GM21423 (cell line): Measurements from ENCODE around the gene KRABD2.
"Not testable (repeated sequence)": the region's sequence is repeated elsewhere in the genome, so short reads cannot be mapped to it uniquely, and the experiment has no call there.

Experiments
- ATAC-seq: cut with Tn5 transposase; IDR thresholded peaks from one replicate; pipeline ENCODE4 v1.9.1; 2021; ENCODE audit warnings: mild to moderate bottlenecking, moderate library complexity; ENCODE audit not compliant: unreplicated experiment

The KRABD2 gene

GRCh38 chr17:8365143-8365542, 11.4 kb downstream of the KRABD2 start:
- no peak for ATAC-seq

GRCh38 chr17:8362651-8363332, 13.7 kb downstream of the KRABD2 start:
- ATAC-seq = no peak

GRCh38 chr17:8360751-8361150, 15.8 kb downstream of the KRABD2 start:
- no peak for ATAC-seq

GRCh38 chr17:8360260-8360659, 16.2 kb downstream of the KRABD2 start:
- ATAC-seq = no peak

GRCh38 chr17:8359769-8360168, 16.7 kb downstream of the KRABD2 start:
- no peak for ATAC-seq

- ATAC-seq = no peak
Observed at GRCh38 chr17:8357910-8358309, 18.6 kb downstream of the KRABD2 start.

GRCh38 chr17:8354236-8354635, 22.3 kb downstream of the KRABD2 start:
- no peak for ATAC-seq

- ATAC-seq = no peak
Observed at GRCh38 chr17:8353736-8354135, 22.8 kb downstream of the KRABD2 start.

GRCh38 chr17:8350339-8350738, 26.2 kb downstream of the KRABD2 start:
- ATAC-seq = no peak

GRCh38 chr17:8347001-8347400, 29.5 kb downstream of the KRABD2 start:
- not testable (repeated sequence) for ATAC-seq

GRCh38 chr17:8345951-8346665, 30.4 kb downstream of the KRABD2 start:
- no peak for ATAC-seq

GRCh38 chr17:8345052-8345690, 31.3 kb downstream of the KRABD2 start:
- no peak for ATAC-seq

GRCh38 chr17:8341456-8341855, 35.0 kb downstream of the KRABD2 start:
- no peak for ATAC-seq

GRCh38 chr17:8339540-8339939, 37.0 kb downstream of the KRABD2 start, which contains the start of gene ODF4:
Gene ODF4 (plus strand): TSS chr17:8339840. CDS start chr17:8340052, 212 bp downstream.
- ATAC-seq = no peak

GRCh38 chr17:8338753-8339140, 37.8 kb downstream of the KRABD2 start:
- ATAC-seq = no peak

- ATAC-seq = no peak
Observed at GRCh38 chr17:8337802-8338752, 38.4 kb downstream of the KRABD2 start.

GRCh38 chr17:8333281-8333680, 43.2 kb downstream of the KRABD2 start:
- no peak for ATAC-seq

GRCh38 chr17:8332688-8333087, 43.8 kb downstream of the KRABD2 start:
- no peak for ATAC-seq

GRCh38 chr17:8332128-8332527, 44.4 kb downstream of the KRABD2 start:
- ATAC-seq = no peak

- no peak for ATAC-seq
Observed at GRCh38 chr17:8327303-8327649, 49.2 kb downstream of the KRABD2 start.
